Melanocyte of skin (primary cell): ENCODE data around the gene SOX30. TPM values are rescaled to one million over a fixed set of nuclear protein-coding genes. Genes with fewer than 3 reads are reported as not detected.

Source experiments
- small RNA-seq, 2 donors: library from RNA; depleted of rRNA; stranded (forward); fragments of <200 nt; gene quantifications; one replicate each; pipeline ENCODE3, GENCODE V24; 2012
- total RNA-seq, 2 donors: library from RNA; depleted of rRNA; stranded (reverse); fragments of >200 nt; gene quantifications; 2 replicates each; pipeline ENCODE4 v1.2.3, GENCODE V29; 2012

Gene SOX30
- total RNA-seq = not detected

DNA sequence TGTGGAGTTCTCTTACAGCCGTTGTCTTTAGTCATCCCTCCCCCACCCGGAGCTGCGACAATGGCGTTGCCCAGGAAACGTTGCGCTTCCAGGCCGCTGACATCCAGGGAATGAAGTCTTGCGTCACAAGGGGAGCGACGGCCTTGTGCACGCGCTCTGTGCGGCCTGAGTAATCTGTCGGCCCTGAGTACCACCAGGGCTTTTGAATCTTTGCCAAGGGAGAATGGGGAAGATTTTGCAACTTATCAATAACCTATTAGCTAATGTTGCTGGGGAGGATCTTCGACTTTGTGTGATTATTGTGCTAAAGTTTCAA lies at the start of gene SOX30:
Gene SOX30 (minus strand): TSS at position 62 of the 316 bp plus-strand sequence. CDS start 360 bp downstream, outside the sequence.

GRCh38 chr5:157670662-157671591 lies 18.7 kb upstream of the SOX30 start, which contains the start of gene C5orf52:
Gene C5orf52, plus strand, starts transcription at chr5:157671533. Its CDS starts 82 bp downstream, at chr5:157671615.

Small RNA genes lying within 50 kb of the gene (small RNA-seq; reads per million reads assigned to genes)
- 0 reads per million in 2 donors for gene RNU6-390P

Other genes with a start within 250 kb of the SOX30 start
- gene NIPAL4, start 192.2 kb downstream of the SOX30 start, total RNA-seq = not detected
- gene ADAM19, start 76.7 kb downstream of the SOX30 start, total RNA-seq = 1 to 10 TPM in 1 of 2 donors, under 1 TPM in 1; 1.00 to 2.4 TPM
- not detected for gene C5orf52, start 19.1 kb upstream of the SOX30 start, total RNA-seq
- 10 to 100 TPM; 14.5 to 21.0 TPM for gene THG1L, start 79.0 kb upstream of the SOX30 start, total RNA-seq
- gene LSM11, start 91.3 kb upstream of the SOX30 start, total RNA-seq = 1 to 10 TPM; 4.5 to 7.3 TPM
- 10 to 100 TPM; 59.6 to 84.0 TPM for gene CLINT1, start 206.7 kb upstream of the SOX30 start, total RNA-seq